Daoy (cell line): ENCODE data around the gene AOPEP. TPM values are rescaled to one million over a fixed set of nuclear protein-coding genes. Genes with fewer than 3 reads are reported as not detected.

Experiments
- DNase-seq: peaks from one replicate; pipeline ENCODE4 v3.0.0-alpha.2; 2015; ENCODE audit warnings: low read depth
- total RNA-seq: library from RNA; depleted of rRNA; stranded (reverse); fragments of >200 nt; shearing (Covaris generic); gene quantifications from 2 replicates; pipeline ENCODE4 v1.2.3, GENCODE V29; 2014

The AOPEP gene
- total RNA-seq, 1 experiment from 2014 or later, result 37.8 TPM

- no peak for DNase-seq
These were observed 264.5 kb downstream of the AOPEP start for GRCh38 chr9:94990897-94991561.

DNA sequence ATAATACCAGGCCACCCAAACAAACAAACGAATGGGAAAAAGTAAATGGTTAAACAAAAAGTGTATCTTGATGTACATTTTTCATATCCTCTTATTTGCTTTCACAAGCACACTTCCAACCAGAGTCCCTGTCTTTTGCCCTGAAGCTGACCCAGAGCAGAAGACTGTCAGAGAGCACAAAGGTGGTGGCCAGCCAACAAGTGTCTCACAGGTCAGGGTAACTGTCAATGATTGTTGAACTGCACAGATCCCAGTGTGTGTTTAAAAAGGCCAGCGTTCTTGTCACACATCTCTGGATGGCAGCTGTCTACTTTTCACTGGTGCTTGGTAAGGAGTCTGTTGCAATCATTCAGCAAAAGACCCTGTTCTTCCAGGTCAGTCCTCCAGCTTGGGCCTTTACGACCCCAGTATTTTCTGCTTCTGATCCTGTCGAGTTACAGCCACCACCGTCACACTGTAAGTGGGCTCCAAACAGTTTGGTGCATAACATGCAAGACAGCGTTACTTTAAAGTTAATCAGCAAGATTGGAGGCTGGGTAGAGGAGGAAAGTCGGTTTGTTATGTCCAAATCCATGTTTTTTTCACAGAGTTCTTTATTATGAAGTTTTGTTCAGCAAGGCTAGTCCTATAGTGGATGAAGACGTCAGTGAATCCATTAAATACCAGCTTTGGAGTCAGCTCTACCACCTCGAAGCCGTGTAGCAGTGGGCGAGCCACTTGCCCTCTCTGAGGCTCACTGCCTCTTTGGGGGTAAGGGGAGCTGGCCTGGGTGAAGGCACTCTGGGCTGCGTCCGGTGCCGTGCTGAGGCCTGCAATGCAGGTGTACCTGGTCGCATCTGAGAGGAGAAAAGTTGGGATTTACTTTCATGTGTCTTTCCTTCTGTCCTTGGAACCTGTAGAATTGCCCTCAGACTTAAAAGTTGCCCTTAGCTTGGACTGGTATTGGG lies 265.7 kb downstream of the AOPEP start:
- no peak for DNase-seq

GRCh38 chr9:94993160-94993820 lies 266.8 kb downstream of the AOPEP start:
- DNase-seq, result no peak

GRCh38 chr9:94993821-94994165 lies 267.3 kb downstream of the AOPEP start:
- DNase-seq, result no peak

DNA sequence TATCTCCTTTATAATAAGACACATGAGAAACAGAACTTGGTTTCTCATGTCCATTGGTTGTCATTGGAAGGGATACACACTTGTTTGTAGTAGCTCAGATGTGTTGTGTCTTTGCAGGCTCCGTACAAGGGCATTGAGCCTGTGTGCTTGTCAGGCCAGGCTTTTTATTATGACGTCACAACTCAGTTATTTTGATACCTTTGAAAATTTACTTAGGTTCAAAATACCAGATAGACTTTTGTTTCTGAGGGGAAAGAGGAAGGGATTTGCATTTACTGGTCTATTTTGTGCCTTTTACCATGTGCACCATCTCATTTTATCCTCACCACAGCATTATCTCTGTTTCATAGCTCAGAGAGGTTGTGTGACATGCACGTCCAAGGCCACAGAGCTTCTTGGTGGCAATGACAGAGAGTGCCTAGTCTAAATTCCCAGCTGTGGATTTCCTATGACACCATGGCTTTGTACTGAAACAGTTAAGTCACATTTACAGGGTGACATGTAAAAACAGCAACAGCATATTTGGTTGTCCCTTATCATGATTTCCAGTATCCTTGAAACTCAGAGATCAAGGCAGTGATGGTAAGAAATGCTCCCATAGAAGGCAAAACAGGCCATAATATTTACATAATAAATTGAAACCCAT lies 268.7 kb downstream of the AOPEP start:
- no peak for DNase-seq

DNA sequence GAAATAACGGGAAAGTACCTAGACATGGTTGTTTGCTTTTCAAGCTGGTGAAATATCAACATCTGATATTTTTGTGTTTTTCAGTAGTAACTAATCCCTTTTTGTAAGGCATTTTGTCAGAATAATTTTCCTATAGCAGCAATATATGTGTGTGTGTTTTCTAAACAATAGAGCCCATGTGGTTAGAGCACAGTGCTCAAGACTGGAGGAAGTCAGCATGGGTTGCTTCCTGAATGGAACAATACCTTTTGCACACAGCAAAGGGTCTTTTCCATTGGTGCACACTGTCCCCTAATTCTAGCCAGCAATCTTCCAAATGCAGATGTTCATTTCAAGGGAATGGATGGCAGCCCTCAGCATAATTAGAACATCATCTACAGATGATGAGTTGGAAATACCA lies 270.1 kb downstream of the AOPEP start:
- DNase-seq, result no peak

- DNase-seq, result no peak
These were observed 271.2 kb downstream of the AOPEP start for GRCh38 chr9:94997727-94998126.

- no peak for DNase-seq
These were observed 273.3 kb downstream of the AOPEP start for GRCh38 chr9:94999832-95000231.

DNA sequence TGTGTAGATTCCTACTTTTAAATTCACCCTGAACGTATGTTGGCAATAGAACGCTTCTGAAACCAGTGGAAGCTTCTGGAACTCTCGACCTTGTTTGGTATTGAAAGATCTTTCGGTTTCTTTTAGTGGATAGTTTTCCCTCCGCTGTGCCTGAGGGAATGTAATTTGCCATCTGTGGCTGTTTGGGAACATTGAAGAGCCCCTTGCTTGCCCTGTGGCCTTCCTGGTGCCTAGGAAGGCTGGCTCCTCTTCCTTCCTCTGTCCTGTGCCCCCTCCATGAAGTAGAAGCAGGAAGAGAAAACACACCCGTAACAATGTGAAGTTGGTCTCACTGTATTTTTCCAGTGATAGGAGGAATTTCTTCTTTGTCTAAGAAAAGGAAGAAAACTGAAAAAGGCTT lies 274.3 kb downstream of the AOPEP start:
- DNase-seq, result no peak

GRCh38 chr9:95001720-95002119 lies 275.2 kb downstream of the AOPEP start:
- no peak for DNase-seq

GRCh38 chr9:95003689-95004410 lies 277.4 kb downstream of the AOPEP start:
- DNase-seq, result peak; percentile 77

DNA sequence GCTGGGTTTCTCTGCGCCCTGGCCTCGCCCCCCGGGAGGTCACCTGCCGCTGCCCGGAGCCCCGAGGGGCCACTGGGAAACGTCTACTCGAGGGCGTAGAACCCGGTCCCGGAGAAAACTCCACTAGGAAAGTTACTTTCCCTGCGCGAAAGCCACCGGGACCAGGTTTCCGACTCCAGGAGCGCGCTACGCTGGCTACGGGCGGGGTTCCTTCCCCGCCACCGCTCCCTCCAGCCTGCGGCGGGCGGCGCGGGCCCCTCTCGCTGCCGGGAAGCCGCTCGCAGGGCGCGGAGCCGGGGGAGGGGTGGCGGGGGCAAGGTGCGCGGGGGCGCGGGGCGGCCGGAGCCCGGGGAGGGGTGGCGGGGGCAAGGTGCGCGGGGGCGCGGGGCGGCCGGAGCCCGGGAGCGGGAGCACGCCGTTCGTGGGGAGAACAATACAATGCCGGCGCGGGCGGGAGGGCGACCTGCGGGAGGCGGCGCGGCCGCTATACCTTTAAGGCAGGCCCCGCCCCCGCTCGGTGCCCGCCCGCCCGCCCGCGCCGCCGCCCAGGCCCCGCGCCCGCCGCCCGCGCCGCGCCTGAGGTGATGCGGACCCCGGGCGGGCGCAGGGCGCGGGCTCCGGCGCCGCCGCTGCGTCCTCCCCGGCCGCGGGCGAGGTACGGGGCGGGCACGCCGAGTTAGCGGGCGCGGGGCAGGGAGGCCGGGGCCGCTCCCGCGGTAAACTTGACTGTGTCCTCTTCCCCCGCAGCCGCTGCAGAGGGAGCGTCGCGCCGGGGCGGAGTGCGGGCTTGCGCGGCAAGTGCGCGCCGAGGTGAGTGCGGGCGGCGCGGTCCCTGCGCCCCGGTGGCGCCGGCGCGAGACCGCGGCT lies 278.1 kb downstream of the AOPEP start:
- peak; percentile 71 for DNase-seq

- peak; percentile 47 for DNase-seq
These were observed 279.0 kb downstream of the AOPEP start for GRCh38 chr9:95005278-95006143.

- DNase-seq, result peak; percentile 53
These were observed 280.8 kb downstream of the AOPEP start for GRCh38 chr9:95007226-95007869.

GRCh38 chr9:95008151-95008771 lies 281.8 kb downstream of the AOPEP start:
- peak; percentile 36 for DNase-seq

DNA sequence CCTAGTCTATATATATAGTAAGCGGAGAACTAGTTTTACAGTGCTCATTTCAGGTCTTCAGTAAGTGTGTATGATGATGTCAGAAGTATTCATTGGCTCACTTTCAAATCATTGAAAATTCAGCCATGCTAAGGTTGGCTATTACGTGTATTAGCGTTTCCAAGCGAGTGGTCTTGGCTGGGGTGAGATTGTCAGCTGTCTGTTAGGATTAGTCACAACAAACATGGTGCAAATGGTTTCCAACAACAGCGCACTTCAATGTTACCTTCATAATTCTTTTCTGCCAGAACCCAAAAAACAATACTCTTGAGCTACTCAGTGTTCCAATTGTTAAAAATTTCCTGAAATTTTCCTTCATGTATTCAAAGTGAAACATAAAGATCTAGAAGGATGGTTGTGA lies 283.0 kb downstream of the AOPEP start:
- DNase-seq, result no peak

GRCh38 chr9:95010431-95010838 lies 283.9 kb downstream of the AOPEP start:
- no peak for DNase-seq

DNA sequence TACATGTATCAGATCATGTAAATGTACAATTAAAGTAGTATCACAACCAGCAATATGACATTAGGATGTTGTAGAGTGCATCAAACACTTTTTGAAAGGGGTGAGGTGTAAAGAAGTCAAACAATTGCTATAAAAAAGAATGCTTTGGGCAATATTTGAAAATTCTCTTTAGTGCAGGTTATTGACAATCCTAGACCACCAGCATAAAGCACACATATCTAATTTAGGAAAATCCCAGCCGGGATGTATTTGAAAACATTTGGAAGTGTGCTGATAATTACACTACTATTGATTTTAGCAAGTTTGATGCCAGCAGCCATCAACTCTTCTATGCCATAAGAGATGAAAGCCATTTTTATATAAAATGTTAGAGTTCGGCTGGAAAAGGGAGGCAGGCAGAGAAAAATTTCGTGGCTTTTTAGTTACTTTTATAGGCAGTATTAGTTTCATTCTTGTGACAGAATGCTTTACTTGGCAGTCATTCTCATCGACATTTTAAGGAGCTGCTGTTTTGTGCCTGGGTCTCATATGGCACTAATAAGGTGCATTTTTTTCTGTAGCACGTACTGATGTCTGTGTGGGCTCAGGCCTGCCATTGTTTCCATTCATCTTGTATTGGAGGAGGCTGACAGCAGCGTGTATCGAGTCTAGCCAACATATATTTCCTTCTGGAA lies 285.7 kb downstream of the AOPEP start:
- DNase-seq, result no peak
